GM18517 (cell line): ENCODE measurements around the gene KCTD1.
A peak's percentile ranks its signal among the peaks of the same experiment; 100 is the strongest.

Experiments
- ATAC-seq: cut with Tn5 transposase; IDR thresholded peaks from one replicate; pipeline ENCODE4 v1.9.1; 2021; ENCODE audit warnings: mild to moderate bottlenecking, moderate library complexity; ENCODE audit not compliant: unreplicated experiment

Gene KCTD1

DNA sequence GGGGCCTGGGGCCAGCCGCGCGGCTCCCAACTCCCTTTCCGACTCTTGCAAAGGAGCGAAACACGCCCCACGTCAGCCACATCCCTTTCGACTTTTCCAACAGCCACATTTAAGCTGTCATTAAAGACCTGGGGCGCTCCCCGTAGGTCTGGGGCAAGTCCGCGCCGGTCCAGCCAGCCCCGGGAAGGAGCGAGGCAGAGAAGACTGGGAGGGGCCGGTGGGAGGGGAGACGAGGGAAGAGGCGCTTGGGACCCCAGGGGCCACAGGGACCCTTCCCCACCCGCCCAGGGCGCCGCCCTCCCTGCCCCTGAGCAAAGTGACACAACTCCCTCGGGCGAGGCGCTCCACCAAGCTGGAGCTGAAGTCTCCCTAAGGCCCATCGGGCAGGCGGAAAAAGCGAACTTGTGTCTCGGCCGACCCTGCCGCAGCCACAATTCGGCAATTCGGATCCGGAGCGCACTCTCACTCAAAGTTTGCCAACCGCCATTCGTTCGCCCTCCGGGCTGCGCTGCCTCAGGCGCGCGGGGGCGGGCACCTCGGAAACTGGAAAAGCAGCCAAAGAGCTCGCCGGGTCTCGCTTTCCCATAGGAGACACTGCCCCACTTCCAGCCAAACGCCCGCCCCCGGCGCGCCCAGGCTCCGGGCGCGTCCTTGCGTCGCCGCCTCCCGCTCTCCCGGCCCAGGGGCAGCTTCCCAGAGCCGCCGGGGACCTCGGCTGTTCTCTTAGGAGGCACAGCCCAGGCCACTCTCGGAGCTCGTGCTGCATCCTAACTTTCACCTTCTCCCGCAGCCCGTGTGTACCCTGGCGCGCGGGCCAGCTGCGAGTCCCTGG lies 1.1 kb upstream of the KCTD1 start:
- no peak for ATAC-seq

DNA sequence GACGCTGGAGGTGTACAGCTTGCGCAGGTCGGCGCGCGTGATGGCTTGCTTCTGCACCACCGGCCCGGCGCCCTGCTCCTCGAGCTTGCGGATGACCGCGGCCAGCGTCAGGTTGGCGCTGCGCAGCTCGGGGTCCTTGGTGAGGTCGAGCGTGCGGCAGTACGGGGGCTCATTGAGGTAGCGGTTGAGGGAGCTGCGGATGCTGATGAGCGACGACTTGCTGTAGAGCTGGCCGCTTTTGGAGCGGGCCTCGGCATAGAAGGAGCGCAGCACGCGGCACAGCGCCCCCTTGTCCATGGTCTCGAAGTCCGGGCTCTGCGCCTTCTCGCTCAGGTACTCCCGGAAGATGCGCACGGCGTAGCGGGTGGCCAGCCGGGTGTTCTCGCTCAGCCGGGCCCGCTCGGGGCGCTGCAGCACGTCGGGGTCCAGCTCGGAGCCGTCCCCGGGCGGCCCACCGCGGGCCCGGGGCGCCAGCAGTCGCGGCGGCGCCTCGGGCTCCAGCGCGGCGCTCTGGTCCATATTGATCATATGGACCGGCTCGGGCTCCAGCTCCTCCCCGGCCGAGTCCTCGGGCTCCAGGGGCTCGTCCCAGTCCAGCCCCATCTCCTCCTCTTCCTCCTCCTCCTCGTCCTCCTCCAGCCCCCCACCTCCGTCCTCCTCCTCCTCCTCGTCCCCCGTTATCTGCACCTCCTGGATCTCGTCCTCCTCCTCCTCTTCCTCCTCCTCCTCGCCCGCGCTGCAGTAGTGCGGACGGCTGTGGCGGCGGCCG lies 523 bp downstream of the KCTD1 start:
- ATAC-seq, result peak; percentile 72

DNA sequence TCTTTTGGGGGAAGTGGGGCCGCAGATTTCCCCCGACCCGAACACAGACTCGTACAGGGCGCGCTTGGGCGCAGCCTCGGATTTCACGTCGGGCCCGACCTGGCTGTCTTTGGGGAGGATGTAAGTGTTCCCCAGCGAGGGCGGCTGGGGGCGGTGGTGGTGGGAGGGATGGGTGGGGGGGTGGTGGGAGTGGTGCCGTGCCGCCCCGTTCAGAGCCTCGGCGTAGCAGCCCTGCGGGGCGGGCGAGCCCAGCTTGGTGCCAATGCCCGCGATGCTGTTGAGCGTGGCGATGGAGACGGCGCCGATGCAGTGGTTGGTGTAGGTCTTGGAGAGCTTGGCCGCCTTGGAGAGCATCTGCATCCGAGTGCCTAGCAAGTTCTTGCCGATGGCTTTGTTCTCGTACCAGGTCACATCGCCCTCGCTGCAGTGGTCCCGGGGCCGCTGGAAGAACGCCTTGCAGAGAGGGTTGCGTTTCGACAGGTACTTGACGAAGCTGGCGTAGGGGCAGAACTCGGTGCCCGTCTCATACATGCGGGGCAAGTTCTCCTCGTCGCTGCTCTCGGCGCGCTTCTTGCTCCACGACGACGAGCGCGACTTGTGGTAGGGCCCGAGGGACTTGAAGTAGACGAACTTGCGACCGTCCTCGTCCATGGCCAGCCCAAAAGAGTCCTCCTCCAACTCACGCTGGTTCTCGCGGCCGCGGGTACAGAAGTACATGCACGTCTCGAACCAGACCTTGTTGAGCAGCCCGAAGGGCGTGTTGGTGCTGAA lies 1.3 kb downstream of the KCTD1 start:
- no peak for ATAC-seq

DNA sequence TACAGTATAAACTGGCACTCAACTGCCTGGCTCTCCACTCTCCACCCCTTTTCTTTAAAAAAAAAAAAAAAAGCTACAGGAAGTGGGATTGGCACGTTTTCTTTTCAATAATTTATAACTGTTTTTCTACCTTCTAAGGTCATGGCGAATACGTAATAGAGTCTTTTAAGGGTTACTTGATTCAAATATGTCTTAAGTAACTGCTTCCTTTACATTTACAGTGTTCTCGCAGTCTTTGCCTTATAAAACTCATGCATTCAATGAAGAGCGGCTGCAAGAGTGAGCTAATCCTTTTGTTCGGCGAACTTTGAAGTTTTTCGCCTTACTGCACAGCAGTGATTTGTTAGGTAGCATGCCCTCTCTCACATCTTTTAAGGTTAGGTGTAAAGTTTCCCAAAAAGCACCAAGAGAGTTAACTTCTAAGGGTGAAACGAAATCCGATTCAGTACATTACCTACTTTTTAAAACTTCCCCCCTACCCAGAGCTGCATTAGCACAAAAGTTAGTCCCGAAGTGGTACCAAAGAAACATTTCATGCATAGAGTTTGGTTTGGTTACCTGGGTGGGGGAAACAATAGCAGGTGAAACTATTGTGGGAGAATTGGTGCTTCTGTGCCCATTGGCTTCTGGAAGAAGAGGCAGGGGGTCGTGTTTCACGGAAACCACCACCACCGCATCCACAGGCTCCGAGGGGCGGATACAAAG lies 2.0 kb downstream of the KCTD1 start:
- no peak for ATAC-seq

DNA sequence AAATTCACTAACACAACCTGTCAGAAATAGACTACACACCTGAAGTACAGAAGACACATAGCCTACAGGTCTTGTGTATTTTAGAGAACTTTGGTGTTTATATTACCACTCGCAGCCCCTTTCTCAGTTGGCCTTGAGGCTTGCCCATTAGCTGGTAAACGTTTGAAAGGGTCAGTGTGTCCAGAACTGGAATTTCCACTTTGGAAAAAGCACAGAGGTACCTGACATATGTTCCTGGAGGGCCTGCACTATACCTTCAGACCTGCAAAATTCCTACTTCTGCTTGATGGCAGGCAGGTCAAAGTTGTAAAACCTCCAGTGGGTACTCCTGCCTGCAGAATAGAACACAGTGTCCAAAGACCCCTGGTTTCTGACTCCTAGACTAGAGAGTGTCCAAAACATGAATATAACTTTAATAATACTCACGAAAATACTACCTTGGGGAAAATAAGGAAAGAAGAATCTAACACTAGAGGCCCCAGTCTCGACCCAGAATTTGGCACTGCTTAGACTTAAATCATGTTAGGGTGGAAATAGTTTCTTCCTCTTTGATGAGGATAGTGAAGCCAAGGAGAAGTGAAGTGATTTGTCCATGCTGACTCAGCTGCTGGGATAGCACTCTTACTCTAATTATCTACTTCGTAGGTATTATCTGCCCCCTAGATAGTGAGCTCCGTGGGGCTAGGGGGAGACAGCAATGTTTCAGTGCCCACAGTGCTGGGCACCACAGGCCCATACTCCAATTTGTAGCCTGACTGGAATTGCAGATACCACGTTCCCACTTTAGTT lies 2.8 kb downstream of the KCTD1 start:
- ATAC-seq, result no peak

DNA sequence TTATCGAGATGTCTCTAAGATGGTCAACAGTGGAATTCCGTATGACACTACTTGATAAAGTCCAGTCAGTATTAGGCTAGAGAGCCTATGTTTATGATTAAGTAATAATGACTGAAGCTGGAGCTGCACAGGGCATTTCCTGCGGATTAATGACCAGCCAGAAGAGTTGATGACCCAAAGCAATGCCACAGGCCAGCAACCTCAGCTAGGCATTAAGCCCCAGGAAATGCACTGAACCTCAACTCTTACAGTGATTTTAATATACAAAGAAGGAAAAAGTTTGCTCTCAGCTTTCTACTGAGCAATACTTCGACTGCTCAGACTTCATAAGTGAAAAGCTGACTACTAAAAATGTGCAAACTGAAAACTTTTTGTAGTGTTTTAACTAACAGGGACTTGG lies 3.9 kb downstream of the KCTD1 start:
- no peak for ATAC-seq

DNA sequence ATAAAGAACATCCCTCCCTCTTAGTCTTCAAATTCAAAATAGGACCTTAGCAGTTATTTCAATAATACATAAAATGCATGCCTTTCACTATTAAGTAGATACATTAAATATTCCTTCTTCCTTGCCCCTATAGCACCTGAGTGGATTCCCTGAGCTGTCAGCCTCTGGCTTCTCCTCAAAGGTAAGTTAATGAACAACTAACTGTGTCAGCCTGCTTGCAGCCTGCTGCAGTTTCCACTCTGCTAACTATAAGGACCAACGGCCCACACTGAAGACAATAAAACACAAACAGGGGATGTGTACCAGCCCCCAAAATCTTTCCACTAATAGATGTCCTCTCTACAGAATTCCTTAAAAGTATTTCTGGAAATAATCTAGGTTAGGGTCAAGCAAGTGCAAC lies 5.0 kb downstream of the KCTD1 start:
- ATAC-seq, result no peak

DNA sequence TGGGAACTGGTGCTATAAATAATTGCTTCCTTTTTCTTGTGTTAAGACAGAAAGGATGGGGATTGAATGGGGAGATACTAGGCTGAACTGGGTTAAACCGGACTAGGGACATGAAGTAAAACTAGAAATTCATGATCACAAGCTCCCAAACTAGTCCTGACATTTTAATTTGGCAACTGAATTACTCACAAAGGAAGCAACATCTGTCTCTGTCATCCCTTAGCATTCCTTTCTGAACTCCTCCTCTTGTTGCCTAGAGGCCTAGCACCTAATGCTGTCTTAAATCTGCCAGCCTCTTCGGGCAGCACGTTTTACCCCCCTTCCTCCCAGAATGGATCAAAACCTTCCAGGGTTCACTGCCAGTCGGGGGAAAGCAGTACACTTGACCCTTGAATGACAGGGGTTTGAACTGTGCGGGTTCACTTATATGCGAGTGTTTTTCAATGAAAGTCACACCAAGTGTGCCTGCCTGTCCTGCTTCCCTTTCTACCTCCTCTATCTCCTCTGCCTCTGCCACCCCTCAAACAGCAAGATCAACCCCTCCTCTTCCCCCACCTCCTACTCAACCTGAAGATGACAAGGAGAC lies 8.2 kb downstream of the KCTD1 start:
- no peak for ATAC-seq

DNA sequence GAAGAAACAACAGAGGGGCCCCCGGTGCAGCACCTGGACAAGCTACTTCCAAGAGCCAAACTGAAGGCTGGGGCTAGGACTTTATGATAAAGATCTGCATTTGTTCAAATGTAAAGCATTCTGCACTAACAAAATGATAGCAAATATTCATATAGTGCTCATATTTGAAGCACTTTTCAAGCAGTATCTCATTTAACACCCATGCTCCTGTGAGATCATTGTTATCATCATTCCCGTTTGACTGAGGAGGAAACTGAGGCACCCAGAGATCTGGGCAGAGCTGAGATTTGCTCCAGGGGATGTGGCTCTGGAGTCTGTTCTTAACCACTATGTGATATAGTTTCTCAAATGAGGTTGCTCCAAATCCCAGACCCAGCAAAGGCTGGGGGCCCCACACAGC lies 9.8 kb downstream of the KCTD1 start:
- no peak for ATAC-seq

DNA sequence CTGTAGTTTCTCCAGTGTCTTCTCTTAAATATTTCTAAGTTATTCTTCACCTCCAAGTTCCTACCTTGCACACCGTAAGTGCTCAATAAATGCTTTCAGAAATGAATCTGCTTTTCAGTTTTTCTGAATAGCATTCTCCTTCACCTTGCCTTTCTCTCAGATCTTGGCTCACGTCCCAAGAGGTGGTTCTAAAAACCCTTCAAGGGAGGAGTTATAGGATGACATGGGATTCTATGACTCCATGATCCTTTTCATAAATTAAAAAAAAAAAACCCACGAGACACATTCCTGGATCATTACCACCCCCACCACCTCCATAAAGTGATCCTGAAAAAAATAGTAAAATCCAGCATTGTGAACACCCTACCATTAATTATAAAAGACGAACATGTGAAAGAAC lies 11.7 kb downstream of the KCTD1 start:
- no peak for ATAC-seq

DNA sequence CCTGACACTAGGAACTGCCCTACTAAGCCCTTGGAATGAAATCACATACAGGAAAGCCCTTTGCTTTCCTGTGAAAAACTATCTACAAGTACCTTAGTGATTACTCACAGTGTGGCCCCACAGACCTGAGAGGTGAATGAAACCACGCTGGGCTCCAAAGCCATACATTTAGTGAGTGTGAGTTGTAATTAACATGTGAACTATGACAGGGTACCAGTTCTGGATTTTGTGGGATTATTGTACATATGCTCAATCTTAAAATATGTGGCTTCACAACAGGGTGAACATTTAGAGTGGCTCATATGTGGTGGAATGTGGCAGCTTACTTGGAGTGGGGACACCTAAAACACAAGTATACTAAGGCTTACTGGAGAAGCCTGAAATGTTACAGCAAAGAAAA lies 12.3 kb downstream of the KCTD1 start:
- no peak for ATAC-seq

DNA sequence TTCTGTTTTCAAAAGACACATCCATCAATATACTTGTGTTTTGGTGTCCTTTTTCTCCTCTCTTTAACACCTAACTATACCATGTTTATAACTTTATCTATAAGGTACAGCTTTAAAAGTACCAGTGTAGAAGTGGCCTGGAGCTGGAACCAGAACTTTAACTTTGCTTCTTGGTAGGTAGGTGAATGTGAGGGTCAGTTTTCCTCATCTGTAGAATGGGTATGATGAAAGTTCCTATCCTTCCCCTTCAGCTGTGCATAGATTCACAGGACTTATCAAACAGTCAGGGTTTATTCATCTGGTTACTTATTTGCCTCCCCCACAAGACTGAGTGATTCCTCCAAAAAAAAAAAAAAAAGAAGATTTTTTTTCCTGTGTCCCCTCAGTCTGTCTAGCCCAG lies 12.7 kb downstream of the KCTD1 start:
- no peak for ATAC-seq

DNA sequence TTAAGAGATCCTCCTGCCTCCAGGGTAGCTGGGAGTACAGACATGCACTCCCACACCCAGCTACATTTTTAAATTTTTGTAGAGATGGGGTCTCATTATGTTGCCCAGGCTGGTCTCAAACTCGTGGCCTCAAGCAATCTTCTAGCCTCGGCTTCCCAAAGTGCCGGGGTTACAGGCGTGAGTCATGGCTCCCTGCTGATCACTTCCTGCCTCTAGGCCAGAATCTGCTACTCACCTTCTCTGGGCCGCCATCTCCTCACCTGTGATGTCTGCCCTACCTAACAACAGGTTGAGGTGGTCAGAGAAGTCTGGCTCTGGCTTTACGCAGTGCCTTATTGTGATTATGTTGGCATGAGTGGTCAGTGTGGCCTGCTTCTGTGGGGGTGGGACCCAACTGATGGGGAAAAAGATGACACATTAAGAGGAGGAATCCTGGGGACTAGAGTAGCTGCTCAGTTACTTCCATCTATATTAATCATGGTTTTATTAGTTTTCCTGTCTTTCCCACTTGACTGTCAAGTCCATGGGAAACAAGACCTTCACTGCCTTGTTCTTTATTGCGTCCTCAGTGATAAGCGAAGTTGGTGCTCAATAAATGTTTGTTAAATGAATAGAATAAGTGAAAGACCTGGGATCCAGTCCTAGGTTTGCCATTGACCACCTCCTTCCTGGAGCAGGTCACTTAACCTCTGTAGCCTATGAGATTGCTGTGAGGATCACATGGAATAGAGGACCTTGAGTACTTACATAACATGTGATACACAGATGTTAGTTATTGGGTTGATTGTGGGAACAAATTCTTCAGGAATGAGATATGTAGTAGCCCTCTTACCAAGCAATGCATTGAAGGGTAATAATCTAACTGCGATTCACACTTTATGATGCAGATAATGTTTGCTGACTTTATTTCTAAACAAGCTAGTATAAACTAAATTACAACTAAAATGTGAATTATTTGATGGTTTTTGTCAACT lies 15.7 kb downstream of the KCTD1 start:
- ATAC-seq, result no peak

DNA sequence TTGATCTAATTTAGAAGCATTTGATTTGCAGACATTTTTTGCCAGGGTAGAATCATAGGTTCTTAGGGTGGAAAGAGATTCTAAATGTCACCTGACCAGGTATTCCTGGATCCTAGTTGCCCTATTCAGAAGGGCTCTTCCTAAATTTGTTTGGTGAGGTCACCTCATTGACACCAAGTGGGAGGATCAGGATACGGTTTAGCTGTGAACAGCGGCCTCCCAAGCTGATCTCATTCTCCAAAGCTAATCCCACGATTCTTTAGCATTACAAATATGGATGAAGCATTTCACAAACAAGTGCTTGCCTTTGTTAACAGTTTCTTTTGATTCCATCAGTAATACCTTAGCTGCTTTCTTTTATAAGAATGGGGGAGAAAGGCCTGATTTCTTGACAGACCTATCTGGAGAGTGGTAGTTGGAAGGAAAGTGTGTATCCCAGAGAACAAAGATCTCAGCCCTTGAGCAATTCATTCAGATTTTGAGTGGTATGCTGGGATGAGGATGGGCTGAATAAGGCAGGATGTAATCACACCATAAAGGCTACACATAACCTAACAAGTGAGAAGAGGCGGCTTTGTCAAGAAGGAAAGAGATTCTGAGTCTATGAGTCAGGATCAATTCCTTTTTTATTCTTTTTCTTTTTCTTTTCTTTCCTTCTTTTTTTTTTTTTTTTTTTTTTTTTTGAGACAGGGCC lies 16.6 kb downstream of the KCTD1 start:
- ATAC-seq, result no peak

DNA sequence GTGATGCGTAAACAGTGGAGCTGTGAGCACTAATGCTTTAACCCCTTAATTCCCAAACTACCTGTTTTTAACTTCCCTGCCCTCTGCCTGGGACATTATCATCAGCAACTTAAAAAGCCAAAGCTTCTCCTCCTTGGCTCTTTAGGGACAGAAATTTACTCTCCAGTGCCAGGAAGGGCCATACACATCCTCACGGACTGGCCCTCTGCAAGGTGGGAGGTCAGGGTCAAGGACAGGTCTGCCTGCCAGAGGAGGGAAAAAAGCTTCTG lies 21.5 kb downstream of the KCTD1 start:
- no peak for ATAC-seq

DNA sequence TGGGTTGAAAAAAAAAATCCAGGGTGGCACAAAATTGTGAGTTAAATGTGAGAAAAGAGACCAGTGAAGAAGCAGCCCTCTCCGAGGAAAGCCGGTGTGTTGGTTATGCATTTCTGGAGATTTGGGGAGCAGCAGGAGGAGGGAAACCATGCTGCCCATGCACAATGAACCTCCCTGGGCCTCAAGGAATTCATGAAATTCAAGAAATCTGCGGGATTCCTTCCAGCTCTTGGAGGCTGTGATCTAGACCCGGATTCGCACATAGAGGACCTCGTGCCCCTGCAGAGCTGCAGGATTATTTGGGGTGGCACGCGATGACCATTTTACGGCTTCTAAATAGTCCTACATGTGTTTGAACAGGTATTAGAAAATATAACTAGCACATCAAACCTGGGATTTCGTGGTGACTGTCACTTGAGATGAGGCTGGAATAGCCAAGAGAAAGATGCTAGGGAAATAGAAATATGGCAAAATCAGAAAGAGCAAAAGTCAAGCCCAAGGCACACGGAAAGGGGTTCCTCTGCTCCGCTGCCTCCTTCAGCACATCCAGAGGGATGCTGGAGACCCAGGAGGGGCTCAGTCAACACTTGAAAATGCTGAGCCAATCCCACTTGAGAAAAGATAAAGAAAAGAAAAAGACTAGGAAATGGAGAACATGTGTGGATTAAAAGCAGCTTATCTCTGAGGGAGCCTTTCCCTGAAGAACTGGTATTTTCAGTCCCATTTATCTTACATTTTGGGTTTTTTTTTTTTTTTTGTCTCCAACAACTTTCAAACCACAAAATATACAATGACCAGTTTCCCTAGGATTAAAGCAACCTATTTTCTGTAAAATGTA lies 22.0 kb downstream of the KCTD1 start:
- no peak for ATAC-seq

DNA sequence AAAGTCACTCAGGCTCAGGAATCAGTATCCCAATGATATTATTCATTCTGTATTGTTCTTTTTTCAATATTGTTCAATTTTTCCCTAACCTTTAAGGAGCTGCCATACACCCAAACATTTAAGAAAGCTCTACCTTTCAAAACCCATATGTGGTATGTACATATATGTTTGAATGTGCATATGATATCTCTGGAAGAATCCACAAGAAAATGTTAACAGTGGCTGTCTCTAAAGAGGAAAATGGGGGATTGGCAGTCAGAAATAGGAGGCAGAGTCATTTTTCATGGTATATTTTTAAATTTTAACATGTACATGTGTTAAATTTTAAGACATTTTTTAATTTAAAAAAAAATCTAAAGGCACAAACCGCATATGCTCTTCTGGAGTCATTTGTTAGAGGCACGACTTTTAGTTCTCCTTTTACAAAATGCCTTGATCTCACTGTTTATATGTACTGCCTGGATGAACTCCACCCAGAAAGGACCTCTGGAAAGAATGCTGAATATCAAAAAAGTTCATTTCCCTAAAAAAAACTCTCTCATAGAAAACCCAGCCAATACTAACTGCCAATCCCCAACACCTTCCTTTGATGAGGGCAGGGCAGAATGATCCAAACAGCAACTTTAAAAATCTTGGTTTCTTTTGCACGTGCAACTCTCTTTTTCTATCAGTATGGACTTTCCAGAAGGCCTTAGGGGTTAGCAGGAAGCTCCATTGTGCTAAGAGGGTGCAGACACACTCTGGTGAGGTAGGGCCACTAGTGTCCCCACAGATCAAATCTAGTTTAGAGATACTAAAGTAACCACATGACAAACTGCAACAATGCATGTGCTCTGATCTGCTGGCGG lies 23.6 kb downstream of the KCTD1 start:
- ATAC-seq, result no peak
